H1 (cell line): ENCODE data around the gene OXTR. TPM values are rescaled to one million over a fixed set of nuclear protein-coding genes. Genes with fewer than 3 reads are reported as not detected.

Experiments used
- CEBPB ChIP-seq: IDR thresholded peaks from 2 replicates; pipeline ENCODE4 v1.6.1; 2012; ENCODE audit warnings: low read depth, low read length
- CREB1 ChIP-seq: IDR thresholded peaks from 2 replicates; pipeline ENCODE4 v1.6.1; 2012; ENCODE audit warnings: inconsistent platforms
- GTF2F1 ChIP-seq: IDR thresholded peaks from 2 replicates; pipeline ENCODE4 v1.6.1; 2012; ENCODE audit warnings: low read depth, low read length, improper control_type of control experiment, borderline replicate concordance
- KDM1A ChIP-seq: fragments of 200-600, 300-600 bp; sonication (generic); IDR thresholded peaks from 2 replicates; pipeline ENCODE4 v1.7.1; 2016; ENCODE audit warnings: mild to moderate bottlenecking, low read length, borderline replicate concordance
- PHF8 ChIP-seq: fragments of 200-600 bp; sonication (generic); conservative IDR thresholded peaks from 2 replicates; pipeline ENCODE4 v1.7.1; 2012; ENCODE audit warnings: low read depth, mild to moderate bottlenecking, inconsistent platforms, low read length, moderate library complexity
- POLR2AphosphoS5 ChIP-seq: IDR thresholded peaks from 2 replicates; pipeline ENCODE4 v1.6.1; 2011; ENCODE audit warnings: low read depth, low read length
- RAD21 ChIP-seq, 2 experiments: IDR thresholded peaks in 1 of 2; conservative IDR thresholded peaks in 1 of 2; 2 replicates each; pipeline ENCODE4 v1.6.1; 2011; ENCODE audit warnings: low read depth in 2 of 2, low read length in 2 of 2, improper control_type of control experiment in 1 of 2, inconsistent platforms in 1 of 2, mild to moderate bottlenecking in 1 of 2, moderate library complexity in 1 of 2
- SIN3A ChIP-seq, 2 experiments: IDR thresholded peaks in 1 of 2; conservative IDR thresholded peaks in 1 of 2; 2 replicates each; pipeline ENCODE4 v1.6.1; 2011 to 2012; ENCODE audit warnings: low read length in 2 of 2, improper control_type of control experiment in 1 of 2, low read depth in 1 of 2, mild to moderate bottlenecking in 1 of 2
- SP2 ChIP-seq: IDR thresholded peaks from 2 replicates; pipeline ENCODE4 v1.6.1; 2012; ENCODE audit warnings: mild to moderate bottlenecking, low read length, inconsistent platforms
- TCF12 ChIP-seq: IDR thresholded peaks from 2 replicates; pipeline ENCODE4 v1.6.1; 2011; ENCODE audit warnings: low read depth, mild to moderate bottlenecking, low read length
- TEAD4 ChIP-seq: IDR thresholded peaks from 2 replicates; pipeline ENCODE4 v1.6.1; 2012; ENCODE audit warnings: low read depth, low read length, inconsistent platforms, mixed read lengths
- ZNF274 ChIP-seq: IDR thresholded peaks from 2 replicates; pipeline ENCODE4 v1.7.0; 2012; ENCODE audit warnings: low read length, borderline replicate concordance; ENCODE audit errors: extremely low read depth
- polyA plus RNA-seq, 7 experiments: library from polyadenylated mRNA; depleted of rRNA in 3 of 7; stranded (reverse) in 5 of 7; unstranded in 2 of 7; fragments of >200 nt in 5 of 7; fragments of 200-250 nt in 2 of 7; gene quantifications; 1 replicate in 5 of 7; 2 replicates in 1 of 7; 4 replicates in 1 of 7; pipeline versions ENCODE4 v1.2.1 to v1.2.3, GENCODE V29; 2011 to 2013; ENCODE audit warnings: missing spikeins in 2 of 7, mixed read lengths in 2 of 7
- total RNA-seq: library from RNA; stranded (reverse); fragmentation: NEBNext Ultra II Directional; extraction: Animal tissue kit (Norgen Biotek cat#: 25700); gene quantifications from 2 replicates; pipeline ENCODE4 v1.2.1, GENCODE V29; 2021
- TF ChIP-seq, protein P1 (sequence below): IDR thresholded peaks from 2 replicates; pipeline ENCODE4 v1.6.1; 2011; ENCODE audit warnings: low read depth, mild to moderate bottlenecking, low read length; ENCODE audit not compliant: insufficient read depth
- TF ChIP-seq, protein P2 (sequence below): IDR thresholded peaks from 2 replicates; pipeline ENCODE4 v1.6.1; 2012; ENCODE audit warnings: inconsistent platforms

The OXTR gene
- total and polyA plus RNA-seq, 2 of the 8 experiments (the other 6 are each of a cell fraction or from before 2014, with no cell fraction given), result 0.77 to 2.3 TPM

DNA sequence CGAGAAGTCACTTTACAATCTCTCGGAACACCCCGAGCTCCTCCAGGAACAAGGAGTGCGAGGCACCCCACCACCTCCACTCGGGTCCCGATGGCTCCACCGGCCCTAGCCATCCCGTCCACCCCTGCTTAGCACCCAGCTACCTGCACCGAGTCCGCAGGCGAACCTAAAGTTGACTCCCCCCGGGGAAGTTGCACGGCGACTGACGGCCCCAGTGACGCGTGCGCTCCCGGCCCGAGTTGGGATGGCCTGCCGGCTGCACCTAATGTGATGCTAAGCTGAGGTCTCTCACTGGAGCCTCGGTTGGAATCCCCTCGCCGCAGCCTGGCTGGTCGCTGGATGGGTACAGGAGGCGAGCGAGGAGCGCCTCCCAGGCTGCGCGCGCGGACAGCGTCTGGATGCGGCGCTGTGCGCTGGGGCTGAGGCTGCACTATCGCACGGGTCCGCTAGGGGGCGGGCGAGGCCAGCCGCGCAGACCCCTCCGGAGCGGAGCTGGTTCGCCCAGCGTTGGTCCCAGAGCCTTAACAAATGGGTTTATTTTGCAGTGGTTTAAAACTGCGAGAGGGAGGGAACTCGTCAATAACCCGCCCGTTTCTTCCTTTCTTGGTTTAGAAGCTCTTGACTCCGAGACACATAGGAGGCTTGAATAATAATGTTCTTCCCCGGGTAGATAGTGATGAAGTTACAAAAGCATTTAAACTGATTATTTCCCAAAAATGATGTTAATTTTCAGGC, at the start of gene OXTR (continued):
- TF ChIP-seq TEAD4, result peak; percentile 6; the same call in 1 of the 2 replicates
- TF ChIP-seq CREB1, result peak; percentile 50
- TF ChIP-seq ZNF274, result no peak
- TF ChIP-seq POLR2AphosphoS5, result no peak
- no peak for TF ChIP-seq KDM1A
- TF ChIP-seq SIN3A (conservative IDR thresholded peaks at IDR 0.05 in 1 of 2, IDR thresholded peaks at IDR 0.05 in 1 of 2; ENCODE audit: low read depth in 1 of 2, low read length in 2 of 2), result no peak
- TF ChIP-seq CEBPB, result no peak
- TF ChIP-seq, protein P1, sequence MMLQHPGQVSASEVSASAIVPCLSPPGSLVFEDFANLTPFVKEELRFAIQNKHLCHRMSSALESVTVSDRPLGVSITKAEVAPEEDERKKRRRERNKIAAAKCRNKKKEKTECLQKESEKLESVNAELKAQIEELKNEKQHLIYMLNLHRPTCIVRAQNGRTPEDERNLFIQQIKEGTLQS, result peak; percentile 20; the same call in 1 of the 2 replicates
- TF ChIP-seq TCF12, result no peak
- no peak for TF ChIP-seq PHF8
- no peak for TF ChIP-seq GTF2F1
- no peak for TF ChIP-seq SP2
- peak; percentile 86 to 90 for TF ChIP-seq RAD21 (IDR thresholded peaks at IDR 0.05 in 1 of 2, conservative IDR thresholded peaks at IDR 0.05 in 1 of 2; ENCODE audit: low read depth in 2 of 2, low read length in 2 of 2)
- TF ChIP-seq, protein P2, sequence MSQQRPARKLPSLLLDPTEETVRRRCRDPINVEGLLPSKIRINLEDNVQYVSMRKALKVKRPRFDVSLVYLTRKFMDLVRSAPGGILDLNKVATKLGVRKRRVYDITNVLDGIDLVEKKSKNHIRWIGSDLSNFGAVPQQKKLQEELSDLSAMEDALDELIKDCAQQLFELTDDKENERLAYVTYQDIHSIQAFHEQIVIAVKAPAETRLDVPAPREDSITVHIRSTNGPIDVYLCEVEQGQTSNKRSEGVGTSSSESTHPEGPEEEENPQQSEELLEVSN, result peak; percentile 33; the same call in 1 of the 2 replicates
